ENCODE results near the gene PSEN2. TPM values are rescaled to one million over a fixed set of nuclear protein-coding genes. Genes with fewer than 3 reads are reported as not detected.

The PSEN2 gene
- total RNA-seq, 4 donors from 2014 or later: 37.8 to 56.9 (median 47.1) TPM

- TF ChIP-seq CTCF (IDR thresholded peaks at IDR 0.05): no peak
- TF ChIP-seq POLR2AphosphoS5 (IDR thresholded peaks at IDR 0.05): no peak
- no peak for TF ChIP-seq POLR2A (IDR thresholded peaks at IDR 0.05; ENCODE audit: low read depth)
- no peak for TF ChIP-seq EP300 (IDR thresholded peaks at IDR 0.05)
- Histone ChIP-seq H3K9me3 (no peaks in the 10 kb centered on the region), H3K4me3 (no peak overlapping the region), H3K4me1 (peaks cover 17 to 50% (median 46%) of the 10 kb centered on the region in 4 donors), H3K27ac (replicated peaks in 1 of 4) (no peak overlapping the region), H3K27me3 (no peaks in the 10 kb centered on the region), H3K36me3 (peaks cover 0 to 40% (median 29%) of the 10 kb centered on the region in 4 donors)
- 90% methylated on average over 12 of the region's 12 CpGs for WGBS
- intact Hi-C loops (cut with DNase I): no loop called here
- no peak for DNase-seq (ENCODE audit: extremely low spot score)
Measured at GRCh38 chr1:226874579-226875425, 4.4 kb downstream of the PSEN2 start.

GRCh38 chr1:226875641-226876295 lies 5.4 kb downstream of the PSEN2 start:
- WGBS: 76% methylated on average over 10 of the region's 11 CpGs
- intact Hi-C loops (cut with DNase I): no loop called here
- Histone ChIP-seq H3K36me3 (peaks cover 5 to 50% (median 38%) of the 10 kb centered on the region in 4 donors), H3K4me3 (no peak overlapping the region), H3K27ac (replicated peaks in 1 of 4) (no peak overlapping the region), H3K4me1 (peaks cover 15 to 42% (median 40%) of the 10 kb centered on the region in 4 donors), H3K27me3 (no peaks in the 10 kb centered on the region), H3K9me3 (no peaks in the 10 kb centered on the region)
- TF ChIP-seq POLR2A (IDR thresholded peaks at IDR 0.05; ENCODE audit: low read depth) (no peak), CTCF (IDR thresholded peaks at IDR 0.05) (no peak), EP300 (IDR thresholded peaks at IDR 0.05) (no peak), POLR2AphosphoS5 (IDR thresholded peaks at IDR 0.05) (no peak)
- no peak for DNase-seq (ENCODE audit: extremely low spot score)

- peaks cover 11 to 32% (median 30%) of the 10 kb centered on the region in 4 donors for H3K4me1 ChIP-seq
- WGBS: 83% methylated on average over 7 of the region's 7 CpGs
- DNase-seq (ENCODE audit: extremely low spot score): no peak
- no peaks in the 10 kb centered on the region for H3K27me3 ChIP-seq
- intact Hi-C loops (cut with DNase I): no loop called here
- H3K4me3 ChIP-seq: no peak overlapping the region
- no peaks in the 10 kb centered on the region for H3K9me3 ChIP-seq
- H3K27ac ChIP-seq (replicated peaks in 1 of 4): no peak overlapping the region
- TF ChIP-seq POLR2AphosphoS5 (IDR thresholded peaks at IDR 0.05) (no peak), POLR2A (IDR thresholded peaks at IDR 0.05; ENCODE audit: low read depth) (no peak), CTCF (IDR thresholded peaks at IDR 0.05) (no peak), EP300 (IDR thresholded peaks at IDR 0.05) (no peak)
- peaks cover 8 to 69% (median 51%) of the 10 kb centered on the region in 4 donors for H3K36me3 ChIP-seq
Measured at GRCh38 chr1:226877669-226878068, 7.3 kb downstream of the PSEN2 start.

- no peak for DNase-seq (ENCODE audit: extremely low spot score)
- H3K4me1 ChIP-seq: peaks cover 17 to 40% (median 24%) of the 10 kb centered on the region in 4 donors
- TF ChIP-seq CTCF (IDR thresholded peaks at IDR 0.05) (no peak), POLR2AphosphoS5 (IDR thresholded peaks at IDR 0.05) (no peak), EP300 (IDR thresholded peaks at IDR 0.05) (no peak), POLR2A (IDR thresholded peaks at IDR 0.05; ENCODE audit: low read depth) (no peak)
- 95% methylated on average over 13 of the region's 14 CpGs for WGBS
- H3K27me3 ChIP-seq: no peaks in the 10 kb centered on the region
- H3K4me3 ChIP-seq: no peak overlapping the region
- no peak overlapping the region for H3K27ac ChIP-seq (replicated peaks in 1 of 4)
- peaks cover 8 to 95% (median 65%) of the 10 kb centered on the region in 4 donors for H3K36me3 ChIP-seq
- intact Hi-C loops (cut with DNase I): no loop called here
- H3K9me3 ChIP-seq: no peaks in the 10 kb centered on the region
Measured at GRCh38 chr1:226880372-226881287, 10.2 kb downstream of the PSEN2 start.

Data from esophagus muscularis mucosa (tissue), 4 donors.